Measurements from ENCODE around the gene FAT3.

Gene FAT3

GRCh38 chr11:92224407-92225124 is at the start of gene FAT3:
Gene FAT3, plus strand, starts transcription at chr11:92224818. Its CDS starts 127,295 bp downstream, at chr11:92352113.
- peak in 37 of 56 donors; percentile 12 to 74 (median 48) for DNase-seq

GRCh38 chr11:92179017-92179670 is 45.5 kb upstream of the FAT3 start:
- DNase-seq = no peak

- no peak for DNase-seq
Observed at GRCh38 chr11:92180226-92180625, 44.4 kb upstream of the FAT3 start.

- DNase-seq = peak in 1 of 56 donors; percentile 3
Observed at GRCh38 chr11:92180664-92181251, 43.9 kb upstream of the FAT3 start.

GRCh38 chr11:92190535-92191206 is 33.9 kb upstream of the FAT3 start:
- DNase-seq = no peak

GRCh38 chr11:92192141-92192540 is 32.5 kb upstream of the FAT3 start:
- DNase-seq = no peak

GRCh38 chr11:92198268-92198667 is 26.4 kb upstream of the FAT3 start:
- DNase-seq = no peak

GRCh38 chr11:92199991-92200390 is 24.6 kb upstream of the FAT3 start:
- no peak for DNase-seq

- no peak for DNase-seq
Observed at GRCh38 chr11:92204731-92205130, 19.9 kb upstream of the FAT3 start.

GRCh38 chr11:92206441-92206840 is 18.2 kb upstream of the FAT3 start:
- no peak for DNase-seq

- peak in 11 of 56 donors; percentile 2 to 52 (median 10) for DNase-seq
Observed at GRCh38 chr11:92211576-92212167, 12.9 kb upstream of the FAT3 start.

GRCh38 chr11:92212530-92212929 is 12.1 kb upstream of the FAT3 start:
- no peak for DNase-seq

GRCh38 chr11:92216789-92217188 is 7.8 kb upstream of the FAT3 start:
- DNase-seq = no peak

- DNase-seq = no peak
Observed at GRCh38 chr11:92219476-92219875, 5.1 kb upstream of the FAT3 start.

- DNase-seq = no peak
Observed at GRCh38 chr11:92222701-92223100, 1.9 kb upstream of the FAT3 start.

- no peak for DNase-seq
Observed at GRCh38 chr11:92224054-92224406, 588 bp upstream of the FAT3 start.

GRCh38 chr11:92225125-92225567 is 528 bp downstream of the FAT3 start:
- peak in 10 of 56 donors; percentile 23 to 68 (median 46) for DNase-seq

- DNase-seq = peak in 34 of 56 donors; percentile 4 to 74 (median 46)
Observed at GRCh38 chr11:92225568-92226330, 1.1 kb downstream of the FAT3 start.

GRCh38 chr11:92226331-92227229 is 2.0 kb downstream of the FAT3 start:
- DNase-seq = peak in 33 of 56 donors; percentile 14 to 69 (median 40)
